ENCODE measurements around the gene C2orf76. TPM values are rescaled to one million over a fixed set of nuclear protein-coding genes. Genes with fewer than 3 reads are reported as not detected.

Gene C2orf76
- total RNA-seq, 1 experiment from 2014 or later: 5.7 TPM

DNA sequence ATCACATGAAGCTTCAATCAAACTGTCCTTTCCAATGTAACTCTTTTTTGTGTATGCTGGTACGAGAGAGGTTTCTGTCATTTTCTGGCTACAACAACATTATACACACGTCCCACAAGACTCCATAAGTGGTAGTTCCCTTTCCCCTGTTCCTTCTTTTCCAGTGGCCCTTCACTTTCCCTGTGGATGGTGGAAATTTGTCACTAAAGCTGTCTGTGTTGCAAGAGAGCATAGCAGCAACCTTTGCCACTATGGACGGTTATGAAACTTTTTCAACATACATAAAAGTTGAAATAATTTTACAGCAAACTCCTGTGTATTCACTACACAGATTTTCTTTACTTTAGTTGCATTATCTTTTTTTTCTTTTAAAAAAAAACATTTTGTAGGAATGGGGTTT lies 18.8 kb upstream of the C2orf76 start:
- H2BK12ac ChIP-seq (ENCODE audit: insufficient read length, low read depth, low read length): no peak overlapping the region
- no peaks in the 10 kb centered on the region for H3K79me1 ChIP-seq (ENCODE audit: insufficient read depth, low read depth, low read length, poor library complexity, severe bottlenecking)
- no peaks in the 10 kb centered on the region for H3K36me3 Mint-ChIP-seq (ENCODE audit: insufficient read depth in 1 of 3, low read depth in 3 of 3)
- H3K27me3 ChIP-seq (ENCODE audit: insufficient read depth, low read length): no peaks in the 10 kb centered on the region
- H3K27me3 Mint-ChIP-seq (ENCODE audit: low read depth): peaks cover 2% of the 10 kb centered on the region; the same call in 1 of the 2 replicates
- H3K4me1 ChIP-seq (ENCODE audit: insufficient read depth, low read length): no peaks in the 10 kb centered on the region
- H3K9ac ChIP-seq (ENCODE audit: extremely low read depth, insufficient read length, low read length): no peak overlapping the region
- peaks cover 18 to 32% of the 10 kb centered on the region in 2 experiments for H3K4me1 Mint-ChIP-seq
- no peak overlapping the region for H2BK5ac ChIP-seq (ENCODE audit: insufficient read length, low read length)
- no peak overlapping the region for H3K14ac ChIP-seq (ENCODE audit: insufficient read depth, low read length)
- H4K5ac ChIP-seq (ENCODE audit: insufficient read length, low read depth, low read length): no peak overlapping the region
- no CpG with 5 or more reads among the region's 3 CpGs for WGBS (ENCODE audit: extremely low coverage, insufficient read length, low lambda C conversion rate)
- TF ChIP-seq, protein P1, sequence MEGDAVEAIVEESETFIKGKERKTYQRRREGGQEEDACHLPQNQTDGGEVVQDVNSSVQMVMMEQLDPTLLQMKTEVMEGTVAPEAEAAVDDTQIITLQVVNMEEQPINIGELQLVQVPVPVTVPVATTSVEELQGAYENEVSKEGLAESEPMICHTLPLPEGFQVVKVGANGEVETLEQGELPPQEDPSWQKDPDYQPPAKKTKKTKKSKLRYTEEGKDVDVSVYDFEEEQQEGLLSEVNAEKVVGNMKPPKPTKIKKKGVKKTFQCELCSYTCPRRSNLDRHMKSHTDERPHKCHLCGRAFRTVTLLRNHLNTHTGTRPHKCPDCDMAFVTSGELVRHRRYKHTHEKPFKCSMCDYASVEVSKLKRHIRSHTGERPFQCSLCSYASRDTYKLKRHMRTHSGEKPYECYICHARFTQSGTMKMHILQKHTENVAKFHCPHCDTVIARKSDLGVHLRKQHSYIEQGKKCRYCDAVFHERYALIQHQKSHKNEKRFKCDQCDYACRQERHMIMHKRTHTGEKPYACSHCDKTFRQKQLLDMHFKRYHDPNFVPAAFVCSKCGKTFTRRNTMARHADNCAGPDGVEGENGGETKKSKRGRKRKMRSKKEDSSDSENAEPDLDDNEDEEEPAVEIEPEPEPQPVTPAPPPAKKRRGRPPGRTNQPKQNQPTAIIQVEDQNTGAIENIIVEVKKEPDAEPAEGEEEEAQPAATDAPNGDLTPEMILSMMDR (conservative IDR thresholded peaks at IDR 0.05): no peak
- H3K9me3 Mint-ChIP-seq: no peaks in the 10 kb centered on the region
- no peak overlapping the region for H2BK20ac ChIP-seq (ENCODE audit: low read depth, low read length, poor library complexity, severe bottlenecking)
- no peak overlapping the region for H2BK15ac ChIP-seq (ENCODE audit: low read depth, low read length)
- no peaks in the 10 kb centered on the region for H3K9me3 ChIP-seq (ENCODE audit: control insufficient read depth, low read depth, low read length)
- no peak overlapping the region for H4K8ac ChIP-seq (replicated peaks; ENCODE audit: insufficient read length, low read depth, low read length)
- H3T11ph ChIP-seq (ENCODE audit: low read length): no peak overlapping the region
- no peaks in the 10 kb centered on the region for H3K23me2 ChIP-seq (ENCODE audit: insufficient read length, low read depth, low read length, poor library complexity, severe bottlenecking)
- no peak for DNase-seq
- H3K56ac ChIP-seq (ENCODE audit: insufficient read length, low read depth, low read length): no peak overlapping the region
- H2BK120ac ChIP-seq (ENCODE audit: low read depth, low read length, poor library complexity, severe bottlenecking): no peak overlapping the region
- no peak overlapping the region for H3K23ac ChIP-seq (ENCODE audit: insufficient read length, low read depth, low read length)
- no peak overlapping the region for H3K4ac ChIP-seq (ENCODE audit: low read depth, low read length)
- no peak overlapping the region for H3K18ac ChIP-seq (ENCODE audit: insufficient read length, low read depth, low read length)
- H2AK5ac ChIP-seq (ENCODE audit: insufficient read length, low read length): no peak overlapping the region
- H2AFZ ChIP-seq (ENCODE audit: low read length): no peak overlapping the region
- no peak overlapping the region for H3K27ac Mint-ChIP-seq
- no peak overlapping the region for H3K4me2 ChIP-seq (ENCODE audit: insufficient read depth, insufficient read length, low read length)
- no peak overlapping the region for H3K4me3 Mint-ChIP-seq
- H4K20me1 ChIP-seq (ENCODE audit: control insufficient read depth, insufficient read depth, insufficient read length): no peaks in the 10 kb centered on the region
- H3K79me2 ChIP-seq (ENCODE audit: insufficient read depth, low read length): no peaks in the 10 kb centered on the region
- H4K91ac ChIP-seq (ENCODE audit: insufficient read length, low read depth, low read length): no peak overlapping the region
- H3K27ac ChIP-seq (ENCODE audit: insufficient read length, low read depth, low read length): no peak overlapping the region

Measured in H9 (cell line).